Mucosa of rectum (tissue), 2 donors: Measurements from ENCODE around the gene ZNF211.

Source experiments
- H3K27ac ChIP-seq, 2 donors: one replicate each; pipeline ENCODE4 v1.7.0; 2013; ENCODE audit warnings: inconsistent platforms in 2 of 2, low read depth in 2 of 2, low read length in 2 of 2
- H3K27me3 ChIP-seq, 2 donors: one replicate each; pipeline ENCODE4 v1.7.0; 2013; ENCODE audit warnings: low read length in 2 of 2; ENCODE audit not compliant: control insufficient read depth in 2 of 2, insufficient read depth in 2 of 2
- H3K36me3 ChIP-seq, 2 donors: one replicate each; pipeline ENCODE4 v1.7.0; 2013; ENCODE audit warnings: low read length in 2 of 2; ENCODE audit not compliant: control insufficient read depth in 2 of 2, insufficient read depth in 2 of 2
- H3K4me1 ChIP-seq, 2 donors: one replicate each; pipeline ENCODE4 v1.7.0; 2013; ENCODE audit warnings: low read length in 2 of 2, mild to moderate bottlenecking in 1 of 2; ENCODE audit not compliant: control insufficient read depth in 2 of 2, insufficient read depth in 2 of 2
- H3K4me3 ChIP-seq, 2 donors: one replicate each; pipeline ENCODE4 v1.7.0; 2013; ENCODE audit warnings: low read length in 2 of 2
- H3K9ac ChIP-seq, 2 donors: one replicate each; pipeline ENCODE4 v1.7.0; 2013; ENCODE audit warnings: low read length in 2 of 2, low read depth in 1 of 2, mild to moderate bottlenecking in 1 of 2
- H3K9me3 ChIP-seq, 2 donors: one replicate each; pipeline ENCODE4 v1.7.0; 2013; ENCODE audit warnings: low read length in 2 of 2; ENCODE audit not compliant: control insufficient read depth in 2 of 2
- donor health status: healthy.
- donor health status: Normal muscosa, but diverticular disease.

The ZNF211 gene

GRCh38 chr19:57632987-57633831, at the start of gene ZNF211:
Gene ZNF211 (plus strand): TSS chr19:57633168. CDS start chr19:57633347, 179 bp downstream.
- peaks cover 8 to 18% of the 10 kb centered on the region in 2 donors for H3K9me3 ChIP-seq
- no peaks in the 10 kb centered on the region for H3K27me3 ChIP-seq
- H3K4me3 ChIP-seq, result peak within 1 kb of the TSS; percentile 85 to 98
- peak within 1 kb of the TSS; percentile 72 to 73 for H3K27ac ChIP-seq
- peaks cover 5 to 7% of the 10 kb centered on the region in 2 donors for H3K4me1 ChIP-seq
- peak within 1 kb of the TSS; percentile 82 to 88 for H3K9ac ChIP-seq
- peaks cover 10 to 26% of the 10 kb centered on the region in 2 donors for H3K36me3 ChIP-seq

- Histone ChIP-seq H3K27me3 (no peaks in the 10 kb centered on the region), H3K36me3 (peaks cover 0 to 7% of the 10 kb centered on the region in 2 donors), H3K9ac (peak within 1 kb of the TSS in 1 of 2 donors; percentile 20), H3K4me1 (peaks cover 0 to 2% of the 10 kb centered on the region in 2 donors), H3K9me3 (peaks cover 6 to 12% of the 10 kb centered on the region in 2 donors), H3K4me3 (peak within 1 kb of the TSS; percentile 52 to 76), H3K27ac (no peak within 1 kb of the TSS)
These were observed 49.2 kb upstream of the ZNF211 start, which contains the start of gene ZIK1 for GRCh38 chr19:57583521-57584416. Gene ZIK1 (plus strand): TSS chr19:57584145. CDS start chr19:57584357, 212 bp downstream.

GRCh38 chr19:57587529-57587928, 45.4 kb upstream of the ZNF211 start:
- peaks cover 8 to 26% of the 10 kb centered on the region in 2 donors for H3K36me3 ChIP-seq
- H3K9me3 ChIP-seq, result peaks cover 26 to 29% of the 10 kb centered on the region in 2 donors

GRCh38 chr19:57599377-57599760, 33.6 kb upstream of the ZNF211 start:
- peak overlapping the region; percentile 82 for H3K4me3 ChIP-seq
- peak overlapping the region in 1 of 2 donors; percentile 68 for H3K9ac ChIP-seq
- H3K36me3 ChIP-seq, result peaks cover 5% of the 10 kb centered on the region in 2 donors
- peaks cover 6 to 7% of the 10 kb centered on the region in 2 donors for H3K4me1 ChIP-seq
- H3K27me3 ChIP-seq, result no peaks in the 10 kb centered on the region
- peaks cover 10 to 13% of the 10 kb centered on the region in 2 donors for H3K9me3 ChIP-seq
- no peak overlapping the region for H3K27ac ChIP-seq

More at GRCh38 chr19:57587529-57587928, 45.4 kb upstream of the ZNF211 start:
- H3K27me3 ChIP-seq, result no peaks in the 10 kb centered on the region
- H3K9ac ChIP-seq, result no peak overlapping the region
- H3K27ac ChIP-seq, result no peak overlapping the region
- H3K4me3 ChIP-seq, result no peak overlapping the region
- H3K4me1 ChIP-seq, result peaks cover 0 to 2% of the 10 kb centered on the region in 2 donors

- Histone ChIP-seq H3K9me3 (peaks cover 15 to 16% of the 10 kb centered on the region in 2 donors), H3K27me3 (no peaks in the 10 kb centered on the region), H3K27ac (no peak within 1 kb of the TSS), H3K9ac (peak within 1 kb of the TSS; percentile 32 to 68), H3K4me1 (peaks cover 6 to 7% of the 10 kb centered on the region in 2 donors), H3K4me3 (peak within 1 kb of the TSS; percentile 82), H3K36me3 (peaks cover 10% of the 10 kb centered on the region in 2 donors)
These were observed 33.1 kb upstream of the ZNF211 start, which contains the start of gene ZNF530 for GRCh38 chr19:57599761-57600383. Gene ZNF530 (plus strand): TSS chr19:57599885. CDS start chr19:57604346, 4,461 bp downstream.

GRCh38 chr19:57606931-57607330, 26.0 kb upstream of the ZNF211 start:
- no peak overlapping the region for H3K9ac ChIP-seq
- no peak overlapping the region for H3K4me3 ChIP-seq
- H3K27ac ChIP-seq, result no peak overlapping the region
- peaks cover 33 to 40% of the 10 kb centered on the region in 2 donors for H3K9me3 ChIP-seq
- H3K4me1 ChIP-seq, result no peaks in the 10 kb centered on the region
- no peaks in the 10 kb centered on the region for H3K27me3 ChIP-seq
- peaks cover 29 to 37% of the 10 kb centered on the region in 2 donors for H3K36me3 ChIP-seq

GRCh38 chr19:57611113-57611512, 21.9 kb upstream of the ZNF211 start:
- Histone ChIP-seq H3K27ac (no peak overlapping the region), H3K9me3 (peaks cover 27 to 30% of the 10 kb centered on the region in 2 donors), H3K27me3 (no peaks in the 10 kb centered on the region), H3K4me1 (peaks cover 4 to 7% of the 10 kb centered on the region in 2 donors), H3K9ac (no peak overlapping the region), H3K36me3 (peaks cover 12 to 23% of the 10 kb centered on the region in 2 donors), H3K4me3 (no peak overlapping the region)

- Histone ChIP-seq H3K9me3 (peaks cover 42 to 47% of the 10 kb centered on the region in 2 donors), H3K9ac (peak within 1 kb of the TSS; percentile 64 to 76), H3K4me1 (peaks cover 4 to 7% of the 10 kb centered on the region in 2 donors), H3K36me3 (peaks cover 34 to 38% of the 10 kb centered on the region in 2 donors), H3K27me3 (no peaks in the 10 kb centered on the region), H3K4me3 (peak within 1 kb of the TSS; percentile 83 to 89), H3K27ac (peak within 1 kb of the TSS in 1 of 2 donors; percentile 40)
These were observed 18.8 kb upstream of the ZNF211 start, which contains the start of gene ZNF134 for GRCh38 chr19:57613941-57614743. Gene ZNF134 (plus strand): TSS chr19:57614242. CDS start chr19:57619469, 5,227 bp downstream.

GRCh38 chr19:57615346-57615745, 17.6 kb upstream of the ZNF211 start:
- peaks cover 54 to 59% of the 10 kb centered on the region in 2 donors for H3K9me3 ChIP-seq
- no peaks in the 10 kb centered on the region for H3K27me3 ChIP-seq
- no peak overlapping the region for H3K27ac ChIP-seq
- H3K36me3 ChIP-seq, result peaks cover 46 to 50% of the 10 kb centered on the region in 2 donors
- H3K4me3 ChIP-seq, result peak overlapping the region; percentile 83 to 89
- no peak overlapping the region for H3K9ac ChIP-seq
- peaks cover 4 to 7% of the 10 kb centered on the region in 2 donors for H3K4me1 ChIP-seq
